HG03108 (cell line): Measurements from ENCODE around the gene NFYB.
"Not testable (repeated sequence)": the region's sequence is repeated elsewhere in the genome, so short reads cannot be mapped to it uniquely, and the experiment has no call there.

Source experiments
- ATAC-seq: cut with Tn5 transposase; IDR thresholded peaks from one replicate; pipeline ENCODE4 v1.9.1; 2021; ENCODE audit warnings: moderate library complexity; ENCODE audit not compliant: unreplicated experiment

The NFYB gene

DNA sequence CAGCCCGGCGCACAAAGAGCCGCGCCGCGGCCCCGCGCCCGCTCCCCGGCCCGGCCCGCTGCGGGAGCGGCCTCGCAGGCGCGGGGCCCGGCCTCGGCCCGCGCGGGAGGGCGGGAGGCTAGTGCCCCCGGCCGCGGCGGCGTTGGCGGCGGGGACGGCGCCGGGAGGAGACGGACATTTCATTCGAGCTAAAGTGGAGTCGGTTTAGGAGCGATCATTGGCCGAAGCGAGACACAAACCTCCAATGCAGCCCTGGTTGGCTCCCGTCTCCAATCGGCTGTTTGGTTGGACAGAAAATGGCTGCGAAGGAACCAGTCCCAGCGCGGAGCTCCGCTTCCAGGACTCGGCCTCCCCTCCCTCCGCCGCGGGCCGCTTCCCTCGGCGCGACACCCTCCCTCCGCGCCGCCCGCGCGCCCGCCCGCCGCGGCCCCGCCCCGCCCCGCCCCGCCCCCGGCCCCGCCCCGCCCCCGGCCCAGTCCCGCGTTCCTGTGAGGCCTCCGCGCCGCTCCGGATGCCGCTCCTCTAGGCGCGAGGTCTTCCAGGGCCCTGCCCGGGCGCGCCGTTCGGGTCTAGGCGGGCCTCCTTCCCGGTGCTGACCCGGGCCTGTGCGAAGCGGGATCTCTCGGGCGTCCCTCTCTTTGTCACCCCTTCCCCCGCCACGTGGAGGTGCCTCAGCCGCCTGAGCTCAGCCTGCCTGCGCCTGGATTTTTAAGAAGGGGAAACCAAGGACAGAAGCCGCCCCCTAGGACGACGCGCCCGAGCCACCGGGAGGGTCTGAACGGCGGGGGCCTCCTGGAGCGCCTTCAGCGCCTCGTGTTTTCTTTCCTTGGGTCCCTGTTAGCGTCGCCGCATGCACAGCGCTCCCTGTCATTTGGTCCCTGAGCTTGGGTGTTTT is at the start of gene NFYB:
Gene NFYB (minus strand): TSS at position 309 of the 895 bp plus-strand sequence. CDS start 2,757 bp downstream, outside the sequence.
- peak; percentile 94 for ATAC-seq

DNA sequence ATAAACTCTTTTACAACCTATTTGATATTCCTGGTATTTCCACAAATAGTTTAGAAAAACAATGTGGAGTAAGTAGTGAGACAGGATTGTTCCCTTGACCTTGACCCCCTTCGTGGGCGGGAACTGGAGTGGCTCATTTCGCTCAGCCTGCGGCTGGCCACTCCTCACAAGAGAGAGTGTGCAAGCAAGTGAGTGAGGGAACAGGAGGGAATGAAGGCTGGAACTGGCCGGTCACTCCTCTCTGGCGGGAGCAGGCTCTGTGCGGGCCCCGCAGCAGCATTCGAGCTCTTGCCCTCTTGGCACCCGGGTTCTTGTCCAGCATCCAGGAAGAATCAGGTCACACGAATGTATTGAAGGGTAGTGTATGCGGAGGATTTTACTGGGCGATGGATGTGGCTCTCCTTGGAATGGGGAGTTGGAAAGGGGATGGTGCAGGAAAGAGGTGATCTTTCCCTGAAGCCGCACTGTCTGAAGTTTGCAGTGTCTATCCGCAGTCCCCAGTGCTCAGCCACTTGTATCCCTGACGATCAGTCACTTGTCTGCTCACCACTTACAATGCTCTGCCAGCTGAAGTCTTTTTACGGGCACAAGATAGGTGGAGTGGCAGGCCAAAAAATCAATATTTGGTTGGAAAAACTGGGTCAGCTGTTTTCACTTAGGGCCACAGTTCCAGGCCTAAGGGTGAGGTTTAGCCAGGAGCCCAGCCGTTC is 49.6 kb upstream of the NFYB start:
- no peak for ATAC-seq

DNA sequence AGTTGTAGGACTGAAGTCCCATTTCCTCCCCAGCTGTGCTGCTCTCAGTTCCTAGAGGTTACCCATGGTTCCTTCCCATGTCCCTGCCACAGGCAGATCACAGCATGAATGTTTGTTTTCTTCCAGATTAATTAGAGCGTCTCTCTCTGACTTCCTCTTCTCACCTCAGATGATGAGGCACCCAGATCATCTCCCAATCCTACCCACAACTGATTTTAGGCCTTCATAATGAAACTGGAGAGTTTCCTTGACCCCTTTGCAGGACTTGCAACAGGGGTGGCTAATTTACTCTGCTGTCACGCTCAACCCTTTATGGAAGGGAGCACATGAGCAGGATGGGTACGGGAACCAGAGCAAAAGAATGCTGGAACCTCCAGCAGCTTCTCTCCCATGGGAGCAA is 45.4 kb upstream of the NFYB start:
- no peak for ATAC-seq

DNA sequence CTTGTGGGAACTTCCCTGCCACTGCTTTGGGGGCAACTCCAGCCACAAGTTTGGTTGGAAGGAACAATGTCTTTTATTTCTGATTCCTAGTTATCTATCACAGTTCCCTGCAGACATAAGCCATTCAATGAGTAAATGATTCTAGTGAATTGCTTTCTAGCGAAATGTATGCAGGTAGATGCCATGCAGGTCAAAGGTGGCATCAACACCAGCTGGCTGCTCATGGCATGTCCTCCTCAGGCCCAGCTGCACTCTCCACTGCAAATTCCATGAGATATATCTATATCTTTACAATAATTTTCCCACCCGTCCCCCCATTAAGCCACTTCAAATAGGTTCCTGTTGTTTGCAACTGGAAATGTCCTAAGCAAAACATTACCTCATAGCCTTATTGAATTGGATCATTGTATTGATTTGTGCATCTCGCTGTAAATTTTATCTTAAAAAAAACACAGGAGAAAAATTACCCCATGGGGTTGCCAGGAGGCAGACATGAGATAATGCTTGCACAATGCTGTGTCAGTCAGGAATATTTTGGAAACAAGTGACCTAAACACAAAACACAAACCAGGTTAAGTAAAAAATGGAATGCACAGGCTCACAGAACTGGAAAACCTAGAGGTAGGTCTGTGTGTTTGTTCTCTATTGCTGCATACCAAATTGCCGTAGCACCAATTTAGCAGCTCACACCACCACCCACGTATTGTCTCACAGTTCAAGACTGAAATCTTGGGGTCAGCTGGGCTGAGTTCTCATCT is 44.8 kb upstream of the NFYB start:
- ATAC-seq = no peak

DNA sequence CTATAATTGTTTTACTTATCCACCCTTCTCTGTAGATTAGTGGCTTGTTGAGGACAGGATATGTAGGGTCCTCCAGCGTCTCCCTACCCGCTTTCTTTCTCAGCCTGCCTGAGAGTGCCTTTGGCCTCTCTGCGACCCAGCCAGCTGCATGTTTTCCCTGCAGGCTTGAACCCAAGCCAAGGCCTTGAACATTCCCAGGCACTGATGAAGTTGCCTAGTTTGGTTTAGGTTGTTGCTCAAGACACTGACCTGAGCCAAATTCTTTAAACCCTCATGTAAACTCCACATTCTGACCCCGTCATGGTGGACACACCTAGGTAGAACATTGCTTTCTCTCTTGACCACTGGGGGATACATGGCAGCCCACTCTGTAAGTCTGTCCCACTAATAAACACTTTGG is 44.1 kb upstream of the NFYB start:
- ATAC-seq = no peak

DNA sequence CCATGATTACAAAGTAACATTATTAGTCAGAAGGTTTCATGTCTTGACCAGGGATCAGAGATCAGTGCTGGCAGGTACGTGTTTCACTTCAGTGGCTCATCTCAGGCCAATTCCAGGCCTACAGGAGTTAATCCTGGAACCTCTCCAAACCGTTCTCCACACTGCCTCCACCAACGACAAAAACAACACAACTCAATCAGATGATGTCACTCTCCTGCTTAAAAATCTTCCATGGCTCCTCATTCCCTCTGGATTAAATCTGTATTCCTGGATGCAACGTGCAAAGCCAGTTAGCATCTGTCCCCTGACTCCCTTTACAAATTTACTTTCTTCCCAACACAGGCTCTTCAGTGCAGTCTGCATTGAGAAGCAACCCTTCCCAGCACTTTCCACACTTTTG is 43.3 kb upstream of the NFYB start:
- ATAC-seq = no peak

DNA sequence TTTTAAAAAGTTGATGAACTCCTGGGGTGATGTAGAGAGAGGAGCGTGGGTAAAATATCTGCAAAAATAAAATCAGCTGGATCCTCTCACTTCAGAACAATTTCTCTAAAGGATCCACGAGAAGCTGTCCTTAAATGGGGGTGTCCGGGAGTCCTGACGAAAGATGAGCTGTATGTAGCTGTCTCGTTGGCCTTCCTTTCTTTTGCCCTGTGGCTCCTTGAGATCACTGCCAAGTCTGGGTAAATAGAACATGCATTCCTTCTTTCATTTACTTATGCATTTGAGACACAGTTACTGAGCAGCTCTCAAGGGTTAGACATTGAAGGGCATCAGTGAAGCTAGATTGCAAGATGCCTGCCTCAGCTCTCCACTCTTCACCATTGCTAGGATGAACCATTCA is 42.4 kb upstream of the NFYB start:
- no peak for ATAC-seq

DNA sequence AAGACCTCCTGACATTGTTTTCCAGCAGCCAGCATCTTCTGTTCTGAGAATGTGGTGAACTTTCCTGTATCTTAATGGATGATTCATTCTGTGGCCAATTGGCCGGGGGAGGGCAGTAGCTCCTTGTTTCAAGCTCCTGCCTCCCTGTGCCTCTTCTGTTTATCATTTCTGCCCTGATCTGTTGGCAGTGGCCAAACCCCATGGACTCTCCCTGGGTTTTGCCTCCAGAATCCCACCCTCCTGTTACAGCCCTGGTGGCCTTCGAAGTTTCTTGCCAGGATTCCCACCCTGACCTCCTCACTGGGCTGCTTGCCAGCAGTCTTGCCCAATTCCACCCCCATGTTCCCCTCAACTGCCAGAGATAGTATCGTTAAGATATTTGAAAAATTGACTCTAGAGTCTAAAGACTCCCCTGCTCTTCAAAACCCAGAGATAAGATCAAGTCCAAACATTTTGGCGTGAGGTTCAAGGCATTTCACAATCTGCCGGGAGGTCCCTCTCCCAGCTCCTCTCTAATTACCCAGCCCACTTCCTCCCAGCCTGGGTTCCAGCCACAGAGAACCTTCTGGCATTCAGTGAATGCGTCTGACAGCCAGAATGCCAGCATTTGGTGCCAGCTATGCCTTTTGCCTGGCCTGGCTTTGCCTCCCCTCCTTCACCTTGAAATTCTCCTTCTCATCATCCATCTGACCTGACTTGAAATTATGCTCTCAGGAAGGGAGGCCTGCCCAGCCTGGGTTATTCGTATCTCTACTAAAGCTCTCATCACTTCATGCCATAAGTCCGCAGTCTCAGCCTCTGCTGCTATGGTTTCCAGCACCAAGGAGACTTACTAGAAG is 39.9 kb upstream of the NFYB start:
- no peak for ATAC-seq

DNA sequence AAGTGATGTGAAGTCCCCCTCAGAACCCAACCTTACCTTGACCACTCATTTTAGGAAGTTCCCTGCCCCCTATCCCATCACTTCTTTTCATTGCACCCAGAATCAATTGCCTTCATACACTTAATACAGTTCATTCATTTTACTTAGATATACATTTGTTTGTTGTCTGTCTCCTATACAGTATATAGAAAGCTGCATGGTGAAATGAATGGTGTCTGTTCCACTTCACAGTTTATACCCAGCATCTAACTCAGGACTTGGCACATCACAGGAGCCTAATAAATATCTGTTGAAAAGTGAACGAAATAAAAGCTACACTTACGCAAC is 39.3 kb upstream of the NFYB start:
- ATAC-seq = no peak

DNA sequence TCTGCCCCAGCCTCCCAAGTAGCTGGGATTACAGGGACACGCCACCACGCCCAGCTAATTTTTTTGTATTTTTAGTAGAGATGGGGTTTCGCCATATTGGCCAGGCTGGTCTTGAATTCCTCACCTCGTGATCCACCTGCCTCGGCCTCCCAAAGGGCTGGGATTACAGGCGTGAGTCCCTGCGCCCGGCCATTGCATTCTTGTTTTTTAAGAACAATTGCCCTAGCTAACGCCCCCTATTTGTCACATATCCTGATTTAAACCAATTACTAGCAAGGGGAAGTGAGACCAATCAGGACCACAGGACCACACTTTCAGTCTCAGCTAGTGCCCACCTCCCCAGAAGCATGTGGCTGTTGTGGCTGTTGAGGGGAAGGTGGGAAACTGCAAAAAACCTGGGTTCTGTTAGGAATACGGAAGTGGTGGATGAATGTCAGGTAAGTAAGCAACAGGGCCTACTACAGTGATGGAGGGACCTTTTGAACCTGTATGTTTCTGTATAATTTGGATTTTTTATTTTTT is 37.8 kb upstream of the NFYB start:
- no peak for ATAC-seq

DNA sequence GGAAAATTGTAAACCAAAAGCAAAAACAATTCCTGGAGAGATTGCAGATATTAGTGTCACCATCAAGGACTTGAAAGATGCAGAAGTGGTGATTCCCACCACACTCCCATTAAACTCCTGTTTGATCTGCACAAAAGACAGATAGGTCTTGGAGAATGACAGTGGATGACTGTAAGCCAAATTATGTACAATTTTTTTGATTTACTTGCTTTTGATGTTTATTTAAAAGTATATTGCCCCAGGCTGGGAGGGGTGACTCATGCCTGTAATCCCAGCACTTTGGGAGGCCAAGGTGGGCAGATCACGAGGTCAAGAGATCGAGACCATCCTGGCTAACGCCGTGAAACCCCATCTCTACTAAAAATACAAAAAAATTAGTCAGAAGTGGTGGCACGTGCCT is 35.8 kb upstream of the NFYB start:
- ATAC-seq = not testable (repeated sequence)

DNA sequence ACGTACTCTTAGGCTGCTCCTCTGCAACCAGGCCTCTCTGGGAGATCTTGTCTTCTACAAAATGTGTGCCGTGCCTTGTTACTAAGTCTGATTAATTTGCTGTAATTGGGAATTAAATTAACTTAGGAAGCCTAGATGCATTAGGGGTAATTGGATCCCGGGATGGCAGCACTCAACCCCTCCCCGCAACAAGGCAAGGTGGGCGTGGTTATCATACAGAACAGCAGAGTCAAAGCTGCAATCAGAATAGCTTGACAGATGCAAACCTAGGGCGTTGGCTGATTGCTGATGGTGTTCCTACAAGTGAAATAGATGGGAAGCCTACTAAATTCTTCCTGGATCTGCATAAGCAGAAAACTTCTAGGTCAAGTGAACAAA is 34.5 kb upstream of the NFYB start:
- no peak for ATAC-seq

DNA sequence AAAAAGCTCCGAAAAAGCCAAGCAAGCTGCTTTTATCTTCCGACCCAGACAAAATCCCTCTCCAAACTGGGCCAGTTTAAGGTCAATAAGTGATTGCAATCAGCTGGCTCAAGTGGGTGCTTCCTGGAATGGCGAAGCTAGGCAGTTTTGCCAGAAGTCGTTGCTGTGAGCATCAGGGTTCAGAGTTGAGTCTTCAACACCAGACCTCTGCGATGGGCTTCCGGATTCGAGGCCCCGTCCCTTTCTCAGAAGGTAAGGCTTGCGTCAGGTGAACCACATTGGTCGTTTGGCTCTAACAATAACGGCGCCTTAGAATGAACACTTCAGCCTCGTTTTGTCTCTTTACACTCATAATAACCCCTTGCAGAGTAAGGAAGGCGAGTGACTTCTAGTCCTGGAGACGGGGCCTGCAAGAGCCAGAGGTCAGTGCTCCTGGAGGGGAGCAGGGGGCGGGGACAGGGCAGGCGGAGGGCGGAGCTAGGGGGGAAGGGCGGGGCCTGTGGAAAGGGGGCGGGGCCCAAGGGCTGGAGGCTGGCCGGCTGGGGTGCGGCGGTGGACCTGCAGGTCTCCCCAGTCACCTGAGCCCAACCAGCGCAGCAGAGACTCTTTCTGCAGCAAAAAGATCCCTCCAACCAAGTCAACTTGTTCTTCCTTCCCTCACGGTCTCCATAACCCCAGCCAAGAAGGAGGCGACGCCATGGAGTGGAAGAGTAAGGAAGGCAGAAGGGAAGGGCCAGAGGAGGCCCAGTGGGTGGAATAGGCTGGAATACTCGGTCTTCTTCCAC is 34.0 kb upstream of the NFYB start:
- no peak for ATAC-seq

DNA sequence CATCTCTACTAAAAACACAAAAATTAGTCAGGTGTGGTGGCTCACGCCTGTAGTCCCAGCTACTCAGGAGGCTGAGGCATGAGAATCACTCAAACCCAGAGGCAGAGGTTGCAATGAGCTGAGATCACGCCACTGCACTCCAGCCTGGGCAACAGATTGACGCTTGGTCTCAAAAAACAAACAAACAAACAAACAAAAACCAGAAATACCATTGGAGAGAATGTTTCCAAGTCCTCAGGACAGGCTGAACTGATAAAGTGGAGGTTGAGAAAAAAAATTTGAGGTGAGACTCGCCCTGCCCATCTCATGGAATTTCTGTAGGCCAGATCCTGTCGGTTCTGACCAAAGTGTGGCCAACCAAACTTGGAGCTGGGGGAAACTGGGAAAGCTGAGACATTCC is 30.6 kb upstream of the NFYB start:
- no peak for ATAC-seq

DNA sequence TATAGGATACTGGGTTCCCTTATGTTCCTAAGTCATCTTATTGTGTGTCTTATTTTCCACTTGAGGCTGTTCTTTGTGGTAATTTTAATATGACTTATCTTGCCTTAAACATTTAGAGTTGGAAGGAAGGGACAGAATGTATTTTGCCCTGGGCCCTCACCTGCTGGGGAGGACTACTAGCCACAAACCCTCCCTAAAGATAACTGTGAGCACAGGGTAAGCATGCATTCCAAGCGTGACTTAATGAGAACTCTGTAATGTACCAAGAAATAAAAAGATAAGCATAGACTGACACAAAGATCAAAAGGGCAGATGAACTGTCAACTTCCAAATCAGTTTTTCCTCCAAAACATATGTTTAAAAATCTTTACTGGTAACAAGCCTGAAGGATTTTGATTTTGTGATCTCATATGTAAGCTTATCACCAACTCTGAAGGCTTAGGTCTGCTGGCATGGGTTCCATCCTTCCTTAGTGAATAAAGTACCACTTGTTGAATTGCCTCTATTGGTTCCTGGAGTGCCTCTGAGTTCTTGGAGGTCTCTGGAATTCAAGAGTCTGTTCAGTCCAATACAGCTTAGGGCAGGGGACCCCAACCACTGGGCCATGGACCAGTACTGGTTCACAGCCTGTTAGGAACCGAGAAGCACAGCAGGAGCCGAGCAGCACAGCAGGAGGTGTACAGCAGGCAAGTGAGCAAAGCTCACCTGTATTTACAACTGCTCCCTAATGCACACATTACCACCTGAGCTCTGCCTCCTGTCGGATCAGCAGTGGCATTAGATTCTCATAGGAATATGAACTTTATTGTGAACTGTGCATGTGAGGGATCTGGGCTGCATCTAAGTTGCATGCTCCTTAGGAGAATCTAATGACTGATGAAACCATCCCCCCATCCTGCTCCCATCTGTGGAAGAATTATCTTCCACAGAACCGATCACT is 29.8 kb upstream of the NFYB start:
- ATAC-seq = no peak

DNA sequence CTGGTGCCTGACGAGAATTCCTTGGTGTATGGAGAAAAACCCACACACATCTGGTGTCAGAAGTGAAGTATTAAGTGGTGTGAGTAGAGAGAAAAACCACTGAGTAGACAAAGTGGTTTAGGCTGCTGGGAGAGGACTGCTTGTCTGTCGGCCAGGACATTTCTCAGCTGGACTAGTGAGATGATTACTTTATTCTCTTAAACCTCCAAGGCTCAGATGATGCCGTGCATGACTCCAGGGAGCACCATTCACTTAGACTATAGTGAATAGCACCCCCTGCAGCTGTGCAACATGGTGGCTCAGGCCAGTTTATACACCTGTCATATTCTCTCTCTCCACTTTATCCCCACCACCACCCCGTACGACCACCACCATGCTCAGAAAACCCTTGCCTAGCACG is 28.5 kb upstream of the NFYB start:
- no peak for ATAC-seq

DNA sequence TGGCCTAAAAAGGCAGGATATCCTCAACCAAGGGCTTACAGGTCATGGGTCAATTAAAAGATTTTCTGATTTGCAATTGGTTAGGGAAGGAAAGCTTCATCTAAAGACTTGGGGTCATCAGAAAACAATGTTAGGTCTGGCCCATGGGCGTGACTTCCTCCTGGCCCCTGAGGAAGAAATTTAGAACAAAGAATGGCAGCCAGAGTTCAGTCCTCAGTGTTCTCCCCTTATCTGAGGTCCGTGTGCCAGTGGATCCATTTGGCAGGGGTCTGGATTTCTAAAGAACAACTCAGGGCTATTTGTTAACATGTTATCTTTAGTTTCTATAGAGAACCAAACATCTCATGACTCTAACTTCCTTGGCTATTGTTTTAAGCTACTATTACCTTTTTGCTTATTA is 27.8 kb upstream of the NFYB start:
- ATAC-seq = no peak

DNA sequence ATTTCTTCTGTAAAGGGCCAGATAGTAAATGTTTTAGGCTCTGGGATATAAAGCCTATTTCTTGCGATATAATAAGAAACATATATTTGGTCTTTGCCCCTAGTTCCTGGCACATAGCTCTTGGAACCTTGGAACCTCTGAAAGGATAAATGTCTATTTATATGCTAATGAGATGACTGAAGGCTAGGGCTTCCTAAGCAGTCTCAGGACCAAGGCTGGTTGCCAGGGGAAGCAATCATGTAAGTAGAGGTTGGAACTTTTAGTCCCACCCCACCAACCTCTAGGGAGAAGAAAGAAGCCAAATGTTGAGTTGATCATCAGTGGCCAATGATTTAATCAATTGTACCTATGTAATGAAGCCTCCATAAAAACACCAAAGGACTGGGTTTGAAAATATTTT is 26.6 kb upstream of the NFYB start:
- ATAC-seq = no peak

DNA sequence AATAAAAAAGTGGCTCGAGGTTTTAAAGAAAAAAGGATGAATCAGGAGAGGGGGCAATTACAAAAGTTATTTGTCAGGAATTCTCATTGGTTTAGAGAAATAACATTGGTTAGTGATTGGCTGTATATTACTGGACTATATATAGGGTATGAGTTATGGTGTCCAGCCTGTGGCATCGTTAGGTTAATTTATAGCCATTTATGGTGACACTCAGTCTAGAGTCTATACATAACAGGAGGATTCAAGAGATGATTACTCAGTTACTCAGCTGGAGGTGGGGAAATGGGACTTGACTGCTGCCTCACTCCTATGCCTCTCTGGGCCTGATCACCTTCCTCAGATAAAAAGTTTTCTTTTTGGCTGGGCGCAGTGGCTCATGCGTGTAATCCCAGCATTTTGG is 25.6 kb upstream of the NFYB start:
- no peak for ATAC-seq
